GM12878 (cell line): ENCODE results near the gene PADI3. TPM values are rescaled to one million over a fixed set of nuclear protein-coding genes. Genes with fewer than 3 reads are reported as not detected.

Source experiments
- ATAC-seq: fragments of 200-7000 bp; cut with Tn5 transposase; 3 replicates; pipeline ENCODE4 v1.9.1; 2020; ENCODE audit warnings: mild to moderate bottlenecking, moderate library complexity
- BruUV-seq: library from RNA; stranded (reverse); fragments of 400-500 nt; replicated peaks from 2 replicates; lab custom pipeline; 2021; lab: Mats Ljungman, UMichigan
- CTCF ChIA-PET: fragments of 300-600 bp; sonication (Branson Sonifier 250); formaldehyde crosslinking; extraction: SDS; loops from one replicate; lab custom pipeline; 2021; ENCODE audit warnings: inconsistent platforms; lab: Yijun Ruan, JAX
- POLR2A ChIA-PET: fragments of 350-600 bp; formaldehyde crosslinking; extraction: SDS; loops from one replicate; lab custom pipeline; 2021; ENCODE audit warnings: inconsistent platforms; lab: Charles Lee
- RAD21 ChIA-PET: fragments of 300-600 bp; sonication (Branson Sonifier 250); formaldehyde crosslinking; loops from one replicate; lab custom pipeline; 2023; ENCODE audit warnings: antibody characterized with exemption; ENCODE audit not compliant: unreplicated experiment; lab: Charles Lee
- SMC1A ChIA-PET: fragments of 300-600 bp; sonication (Branson Sonifier 250); formaldehyde crosslinking; loops from one replicate; lab custom pipeline; 2023; ENCODE audit not compliant: unreplicated experiment, uncharacterized antibody; lab: Charles Lee
- DNase-seq: peaks from one replicate; pipeline ENCODE4 v3.0.0-alpha.2; 2011; ENCODE audit warnings: low read depth, low spot score
- FAIRE-seq: peaks from 3 replicates; lab custom pipeline; 2011; peaks lifted over from hg19 to GRCh38; lab: Jason Lieb, UNC
- H2AFZ ChIP-seq: 2 replicates; pipeline ENCODE4 v1.6.0; 2011; ENCODE audit warnings: low read depth, low read length, control low read depth; ENCODE audit not compliant: control insufficient read depth
- H3K27ac ChIP-seq: 2 replicates; pipeline ENCODE4 v1.5.1; 2011; ENCODE audit warnings: control low read depth; ENCODE audit not compliant: control insufficient read depth, insufficient read depth
- H3K27me3 ChIP-seq, 2 experiments: replicated peaks in 1 of 2; 2 replicates each; pipeline versions ENCODE4 v1.6.0 to v1.6.1; 2011; ENCODE audit warnings: low read length in 1 of 2; ENCODE audit not compliant: control insufficient read depth in 2 of 2, insufficient read depth in 2 of 2
- H3K36me3 ChIP-seq, 2 experiments: 2 replicates each; pipeline ENCODE4 v1.5.1; 2011; ENCODE audit warnings: low read length in 1 of 2; ENCODE audit not compliant: control insufficient read depth in 2 of 2, insufficient read depth in 2 of 2
- H3K4me1 ChIP-seq: 2 replicates; pipeline ENCODE4 v1.6.1; 2011; ENCODE audit warnings: mild to moderate bottlenecking, low read length, moderate library complexity, mixed read lengths; ENCODE audit not compliant: control insufficient read depth, insufficient read depth
- H3K4me2 ChIP-seq: 2 replicates; pipeline ENCODE4 v1.6.0; 2011; ENCODE audit warnings: control low read depth; ENCODE audit not compliant: control insufficient read depth, insufficient read depth
- H3K4me3 ChIP-seq: fragments of 200-600 bp; sonication (generic); 2 replicates; pipeline ENCODE4 v1.5.1; 2016
- H3K79me2 ChIP-seq: 2 replicates; pipeline ENCODE4 v1.6.0; 2011; ENCODE audit warnings: low read length; ENCODE audit not compliant: control insufficient read depth, insufficient read depth
- H3K9ac ChIP-seq: 2 replicates; pipeline ENCODE4 v1.8.0; 2011; ENCODE audit warnings: low read length, control low read depth, mixed read lengths; ENCODE audit not compliant: control insufficient read depth, insufficient read depth
- H3K9me3 ChIP-seq: replicated peaks from 3 replicates; pipeline ENCODE4 v1.5.1; 2011; ENCODE audit warnings: mild to moderate bottlenecking, low read length; ENCODE audit not compliant: control insufficient read depth, insufficient read depth
- H4K20me1 ChIP-seq: 2 replicates; pipeline ENCODE4 v1.6.0; 2011; ENCODE audit not compliant: control insufficient read depth, insufficient read depth
- CHD1 ChIP-seq: IDR thresholded peaks from 2 replicates; pipeline ENCODE4 v1.6.1; 2012; ENCODE audit warnings: low read depth, low read length, improper control_type of control experiment
- KDM1A ChIP-seq: fragments of 200-600 bp; sonication (generic); IDR thresholded peaks from 2 replicates; pipeline ENCODE4 v1.6.1; 2016; ENCODE audit warnings: borderline replicate concordance
- MXI1 ChIP-seq: fragments of 150-350 bp; IDR thresholded peaks from 2 replicates; pipeline ENCODE4 v1.6.1; 2011; ENCODE audit warnings: low read depth, mild to moderate bottlenecking, inconsistent platforms, low read length, improper control_type of control experiment
- MYC ChIP-seq: IDR thresholded peaks from 2 replicates; pipeline ENCODE4 v1.6.1; 2011; ENCODE audit warnings: mild to moderate bottlenecking, low read length, moderate library complexity, inconsistent platforms; ENCODE audit not compliant: insufficient read depth, insufficient replicate concordance, insufficient read length, severe bottlenecking
- PAX8 ChIP-seq: fragments of 450-650 bp; IDR thresholded peaks from 2 replicates; pipeline ENCODE4 v1.6.1; 2017; ENCODE audit warnings: mild to moderate bottlenecking, moderate library complexity
- PRDM15 ChIP-seq: fragments of 450-650 bp; formaldehyde crosslinking; IDR thresholded peaks from 2 replicates; pipeline ENCODE4 v1.4.0; 2020; ENCODE audit warnings: mild to moderate bottlenecking, moderate library complexity
- SIX5 ChIP-seq: IDR thresholded peaks from 2 replicates; pipeline ENCODE4 v1.6.1; 2011; ENCODE audit warnings: mild to moderate bottlenecking, low read depth, low read length, moderate library complexity; ENCODE audit not compliant: severe bottlenecking
- SMAD5 ChIP-seq: IDR thresholded peaks from 2 replicates; pipeline ENCODE4 v1.6.1; 2016; ENCODE audit warnings: antibody characterized with exemption, low read depth
- SREBF1 ChIP-seq: IDR thresholded peaks from 2 replicates; pipeline ENCODE4 v1.6.1; 2012; ENCODE audit warnings: mild to moderate bottlenecking, low read length
- YBX1 ChIP-seq: fragments of 450-650 bp; IDR thresholded peaks from 2 replicates; pipeline ENCODE4 v1.6.1; 2016; ENCODE audit warnings: antibody characterized with exemption
- WGBS: methylation state at CpG from one replicate; pipeline ENCODE4 v1.1.6; 2016; ENCODE audit warnings: low lambda C conversion rate; ENCODE audit not compliant: insufficient replicate concordance, insufficient coverage; ENCODE audit errors: missing lambda C conversion rate; 5-methylcytosine and 5-hydroxymethylcytosine counted together
- in situ Hi-C: fragments of 300-500 bp; cut with MboI; formaldehyde crosslinking; loops from 9 replicates; pipeline ENCODE4 v1.14.3; 2018; ENCODE audit warnings: mixed read lengths
- intact Hi-C: fragments of 100-400 bp; cut with micrococcal nuclease; formaldehyde crosslinking; loops from one replicate; pipeline ENCODE4 v1.14.2; 2022; ENCODE audit not compliant: unreplicated experiment
- polyA plus RNA-seq, 11 experiments: library from polyadenylated mRNA; depleted of rRNA in 4 of 11; unstranded in 6 of 11; stranded (reverse) in 5 of 11; fragments of >200 nt; fragmentation: Nextera tagmentation in 4 of 11; fragmentation: Illumina TruSeq in 1 of 11; extraction: Ambion mirVana in 4 of 11; extraction: Trizol in 1 of 11; gene quantifications; 1 replicate in 1 of 11; 2 replicates in 10 of 11; pipeline versions ENCODE4 v1.2.1 to v1.2.3, GENCODE V29; 2011 to 2016; ENCODE audit warnings: inconsistent platforms in 2 of 11, missing spikeins in 2 of 11, low read depth in 1 of 11
- total RNA-seq, 4 experiments: library from RNA; depleted of rRNA in 3 of 4; stranded (reverse); fragments of >200 nt in 3 of 4; fragmentation: Illumina TruSeq in 1 of 4; extraction: Trizol in 1 of 4; gene quantifications; 2 replicates each; pipeline versions ENCODE4 v1.2.1 to v1.2.3, GENCODE V29; 2013 to 2021

The PADI3 gene
- total and polyA plus RNA-seq, 10 of the 15 experiments (the other 5 are each of a cell fraction or from before 2014, with no cell fraction given) = 0.01 TPM; not detected in 9

- Histone ChIP-seq H4K20me1 (no peaks in the 10 kb centered on the region), H3K27me3 (peaks cover 0 to 2% of the 10 kb centered on the region in 2 experiments; a peak in 2 of 4 replicates), H3K4me2 (no peak overlapping the region), H3K79me2 (no peaks in the 10 kb centered on the region), H3K4me1 (no peaks in the 10 kb centered on the region), H3K36me3 (no peaks in the 10 kb centered on the region), H3K9ac (no peak overlapping the region), H3K27ac (no peak overlapping the region), H3K9me3 (no peaks in the 10 kb centered on the region), H2AFZ (no peak overlapping the region), H3K4me3 (no peak overlapping the region)
- no TSS peak for BruUV-seq
- WGBS = 21% methylated on average over 5 of the region's 5 CpGs
- DNase-seq = no peak
- RAD21 ChIA-PET = no interaction called here
- intact Hi-C loops = no loop called here
- POLR2A ChIA-PET = interaction anchor here (0.6 kb wide), 1 partner anchor 1790 kb away, joined by 3 read pairs; no protein-coding TSS in a partner anchor
- SMC1A ChIA-PET = no interaction called here
- no peak for FAIRE-seq
- CTCF ChIA-PET = no interaction called here
- no peak for ATAC-seq
- TF ChIP-seq SIX5 (no peak), PAX8 (no peak), KDM1A (no peak), MYC (no peak), SREBF1 (no peak), MXI1 (no peak), SMAD5 (no peak), CHD1 (no peak), YBX1 (no peak), PRDM15 (CRISPR knock-in tag) (no peak)
- in situ Hi-C loops = no loop called here
Measured at GRCh38 chr1:17286646-17287045, 37.7 kb downstream of the PADI3 start.
